Lower lobe of right lung (tissue), 2 donors: Measurements from ENCODE around the gene LTBP1. TPM values are rescaled to one million over a fixed set of nuclear protein-coding genes. Genes with fewer than 3 reads are reported as not detected.

ENCODE experiments used
- ATAC-seq, 2 donors: fragments of 200-7000 bp; cut with Tn5 transposase; one replicate each; pipeline ENCODE4 v1.9.1; 2020 to 2022; ENCODE audit warnings: mild to moderate bottlenecking in 2 of 2, moderate library complexity in 2 of 2
- DNase-seq: peaks from one replicate; pipeline ENCODE4 v3.0.0-alpha.2; 2020
- H3K27ac ChIP-seq: fragments of 200-600 bp; one replicate; pipeline ENCODE4 v1.8.0; 2022
- H3K27me3 ChIP-seq: fragments of 200-600 bp; one replicate; pipeline ENCODE4 v1.8.0; 2022; ENCODE audit warnings: low read depth
- H3K36me3 ChIP-seq: fragments of 200-600 bp; one replicate; pipeline ENCODE4 v1.8.0; 2022; ENCODE audit warnings: mild to moderate bottlenecking
- H3K4me1 ChIP-seq: fragments of 200-600 bp; one replicate; pipeline ENCODE4 v1.8.0; 2022
- H3K4me3 ChIP-seq: fragments of 200-600 bp; one replicate; pipeline ENCODE4 v1.8.0; 2022; ENCODE audit warnings: mild to moderate bottlenecking
- H3K9me3 ChIP-seq: fragments of 200-600 bp; one replicate; pipeline ENCODE4 v1.8.0; 2022
- intact Hi-C: fragments of 100-400 bp; cut with DNase I; formaldehyde crosslinking; loops from one replicate; pipeline ENCODE4 v1.11.0; 2022
- total RNA-seq: library from RNA; stranded (reverse); fragmentation: NEBNext Ultra II Directional; extraction: Animal tissue kit (Norgen Biotek cat#: 25700); gene quantifications from one replicate; pipeline ENCODE4 v1.2.1, GENCODE V29; 2021
- TF ChIP-seq, protein P1 (sequence below): fragments of 200-600 bp; IDR thresholded peaks from one replicate; pipeline ENCODE4 v1.8.0; 2022; ENCODE audit warnings: antibody characterized with exemption, mild to moderate bottlenecking
- donor health status: DM: no; HTN: yes; CAD: no; lungs with severe emphysema.

The LTBP1 gene
- total RNA-seq, 1 donor from 2014 or later, result 34.7 TPM

DNA sequence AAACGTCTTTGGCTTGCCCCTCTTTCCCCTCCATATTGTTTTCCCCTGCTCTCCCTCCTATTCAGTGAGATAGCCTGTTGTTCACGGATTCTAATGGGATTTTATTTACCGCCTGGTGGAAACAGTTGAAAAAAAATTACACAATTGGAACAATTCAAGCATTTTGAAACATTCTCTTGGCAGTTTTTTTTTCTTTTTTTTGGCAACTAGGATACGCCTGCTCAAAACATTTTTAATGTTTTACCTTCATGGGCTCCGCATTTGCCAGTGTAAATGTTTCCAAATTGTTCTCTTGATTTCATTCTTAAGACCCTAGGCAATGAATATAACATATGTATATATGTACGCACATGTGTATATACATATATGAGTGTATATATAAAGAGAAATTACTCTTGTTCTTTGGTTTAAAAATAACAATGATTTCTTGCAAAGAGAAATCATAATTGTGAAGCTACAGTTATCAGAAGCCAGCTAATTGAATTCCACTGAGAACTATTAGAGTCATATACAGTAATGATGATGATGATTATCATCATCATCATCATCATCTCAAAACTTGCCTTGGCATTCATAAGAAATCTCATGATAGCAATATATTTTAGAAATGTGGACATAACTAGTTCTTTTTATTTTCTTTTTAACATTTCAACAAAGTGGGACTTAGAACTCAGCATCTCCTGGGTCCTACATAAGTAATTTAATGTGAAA lies 146.7 kb downstream of the LTBP1 start:
- Histone ChIP-seq H3K4me1 (no peaks in the 10 kb centered on the region), H3K27ac (no peak overlapping the region), H3K27me3 (no peaks in the 10 kb centered on the region), H3K36me3 (no peaks in the 10 kb centered on the region), H3K4me3 (no peak overlapping the region), H3K9me3 (no peaks in the 10 kb centered on the region)
- TF ChIP-seq, protein P1, sequence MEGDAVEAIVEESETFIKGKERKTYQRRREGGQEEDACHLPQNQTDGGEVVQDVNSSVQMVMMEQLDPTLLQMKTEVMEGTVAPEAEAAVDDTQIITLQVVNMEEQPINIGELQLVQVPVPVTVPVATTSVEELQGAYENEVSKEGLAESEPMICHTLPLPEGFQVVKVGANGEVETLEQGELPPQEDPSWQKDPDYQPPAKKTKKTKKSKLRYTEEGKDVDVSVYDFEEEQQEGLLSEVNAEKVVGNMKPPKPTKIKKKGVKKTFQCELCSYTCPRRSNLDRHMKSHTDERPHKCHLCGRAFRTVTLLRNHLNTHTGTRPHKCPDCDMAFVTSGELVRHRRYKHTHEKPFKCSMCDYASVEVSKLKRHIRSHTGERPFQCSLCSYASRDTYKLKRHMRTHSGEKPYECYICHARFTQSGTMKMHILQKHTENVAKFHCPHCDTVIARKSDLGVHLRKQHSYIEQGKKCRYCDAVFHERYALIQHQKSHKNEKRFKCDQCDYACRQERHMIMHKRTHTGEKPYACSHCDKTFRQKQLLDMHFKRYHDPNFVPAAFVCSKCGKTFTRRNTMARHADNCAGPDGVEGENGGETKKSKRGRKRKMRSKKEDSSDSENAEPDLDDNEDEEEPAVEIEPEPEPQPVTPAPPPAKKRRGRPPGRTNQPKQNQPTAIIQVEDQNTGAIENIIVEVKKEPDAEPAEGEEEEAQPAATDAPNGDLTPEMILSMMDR, result no peak
- intact Hi-C loops, result no loop called here
- no peak for DNase-seq
- ATAC-seq, result no peak

GRCh38 chr2:33094303-33094702 lies 147.6 kb downstream of the LTBP1 start:
- no peak for DNase-seq
- no peak for ATAC-seq
- Histone ChIP-seq H3K4me3 (no peak overlapping the region), H3K27me3 (no peaks in the 10 kb centered on the region), H3K4me1 (no peaks in the 10 kb centered on the region), H3K27ac (no peak overlapping the region), H3K9me3 (no peaks in the 10 kb centered on the region), H3K36me3 (no peaks in the 10 kb centered on the region)
- intact Hi-C loops, result no loop called here
- TF ChIP-seq, protein P1, result no peak

GRCh38 chr2:33099989-33100388 lies 153.2 kb downstream of the LTBP1 start:
- TF ChIP-seq, protein P1, result no peak
- no peaks in the 10 kb centered on the region for H3K36me3 ChIP-seq
- H3K9me3 ChIP-seq, result no peaks in the 10 kb centered on the region
- ATAC-seq, result no peak
- no peaks in the 10 kb centered on the region for H3K27me3 ChIP-seq
- DNase-seq, result no peak
- intact Hi-C loops, result no loop called here
- no peak overlapping the region for H3K4me3 ChIP-seq
- peaks cover 4% of the 10 kb centered on the region for H3K4me1 ChIP-seq
- no peak overlapping the region for H3K27ac ChIP-seq

- intact Hi-C loops, result no loop called here
- DNase-seq, result no peak
- peaks cover 4% of the 10 kb centered on the region for H3K4me1 ChIP-seq
- ATAC-seq, result no peak
- no peak overlapping the region for H3K27ac ChIP-seq
- no peaks in the 10 kb centered on the region for H3K9me3 ChIP-seq
- H3K36me3 ChIP-seq, result no peaks in the 10 kb centered on the region
- no peak overlapping the region for H3K4me3 ChIP-seq
- TF ChIP-seq, protein P1, result no peak
- no peaks in the 10 kb centered on the region for H3K27me3 ChIP-seq
These were observed 154.2 kb downstream of the LTBP1 start for GRCh38 chr2:33100921-33101320.

DNA sequence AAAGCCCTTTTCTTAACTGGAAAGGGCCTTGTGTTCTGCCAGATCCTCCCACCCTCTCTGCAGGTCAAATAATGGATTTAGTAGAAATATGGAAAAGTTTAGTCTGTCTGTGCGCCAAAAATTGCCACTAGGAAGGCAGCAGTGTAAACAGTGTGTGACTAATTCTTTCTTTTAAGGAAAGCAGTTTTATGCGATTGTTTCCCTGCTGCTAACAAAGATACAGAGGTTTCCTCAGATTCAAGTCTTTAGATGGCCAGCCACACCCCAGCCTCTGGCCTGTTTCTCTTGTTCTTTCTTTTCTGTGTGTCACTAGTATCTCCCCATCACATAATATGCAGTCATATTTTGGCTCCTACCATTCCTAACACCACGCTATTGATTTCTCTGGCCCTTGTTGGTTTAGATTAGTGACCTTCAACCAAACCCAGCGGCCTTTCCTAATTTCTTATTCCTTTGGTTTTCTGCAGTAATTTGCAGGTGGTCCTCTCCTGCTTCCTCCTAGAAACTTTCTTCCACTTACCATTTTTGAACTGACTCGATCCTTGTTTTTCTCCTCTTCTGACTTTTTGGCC lies 157.4 kb downstream of the LTBP1 start:
- Histone ChIP-seq H3K4me3 (no peak overlapping the region), H3K9me3 (no peaks in the 10 kb centered on the region), H3K36me3 (no peaks in the 10 kb centered on the region), H3K27me3 (no peaks in the 10 kb centered on the region), H3K27ac (no peak overlapping the region), H3K4me1 (peaks cover 4% of the 10 kb centered on the region)
- TF ChIP-seq, protein P1, result no peak
- ATAC-seq (no peak), DNase-seq (no peak)
- intact Hi-C loops, result no loop called here
